GM12878 (cell line): ENCODE data around the gene BSN. TPM values are rescaled to one million over a fixed set of nuclear protein-coding genes. Genes with fewer than 3 reads are reported as not detected.

Experiments used
- ATAC-seq: fragments of 200-7000 bp; cut with Tn5 transposase; 3 replicates; pipeline ENCODE4 v1.9.1; 2020; ENCODE audit warnings: mild to moderate bottlenecking, moderate library complexity
- BruUV-seq: library from RNA; stranded (reverse); fragments of 400-500 nt; replicated peaks from 2 replicates; lab custom pipeline; 2021; lab: Mats Ljungman, UMichigan
- CTCF ChIA-PET: fragments of 300-600 bp; sonication (Branson Sonifier 250); formaldehyde crosslinking; extraction: SDS; loops from one replicate; lab custom pipeline; 2021; ENCODE audit warnings: inconsistent platforms; lab: Yijun Ruan, JAX
- POLR2A ChIA-PET: fragments of 350-600 bp; formaldehyde crosslinking; extraction: SDS; loops from one replicate; lab custom pipeline; 2021; ENCODE audit warnings: inconsistent platforms; lab: Charles Lee
- RAD21 ChIA-PET: fragments of 300-600 bp; sonication (Branson Sonifier 250); formaldehyde crosslinking; loops from one replicate; lab custom pipeline; 2023; ENCODE audit warnings: antibody characterized with exemption; ENCODE audit not compliant: unreplicated experiment; lab: Charles Lee
- SMC1A ChIA-PET: fragments of 300-600 bp; sonication (Branson Sonifier 250); formaldehyde crosslinking; loops from one replicate; lab custom pipeline; 2023; ENCODE audit not compliant: unreplicated experiment, uncharacterized antibody; lab: Charles Lee
- DNase-seq: peaks from one replicate; pipeline ENCODE4 v3.0.0-alpha.2; 2011; ENCODE audit warnings: low read depth, low spot score
- FAIRE-seq: peaks from 3 replicates; lab custom pipeline; 2011; peaks lifted over from hg19 to GRCh38; lab: Jason Lieb, UNC
- H2AFZ ChIP-seq: 2 replicates; pipeline ENCODE4 v1.6.0; 2011; ENCODE audit warnings: low read depth, low read length, control low read depth; ENCODE audit not compliant: control insufficient read depth
- H3K27ac ChIP-seq: 2 replicates; pipeline ENCODE4 v1.5.1; 2011; ENCODE audit warnings: control low read depth; ENCODE audit not compliant: control insufficient read depth, insufficient read depth
- H3K27me3 ChIP-seq, 2 experiments: replicated peaks in 1 of 2; 2 replicates each; pipeline versions ENCODE4 v1.6.0 to v1.6.1; 2011; ENCODE audit warnings: low read length in 1 of 2; ENCODE audit not compliant: control insufficient read depth in 2 of 2, insufficient read depth in 2 of 2
- H3K36me3 ChIP-seq, 2 experiments: 2 replicates each; pipeline ENCODE4 v1.5.1; 2011; ENCODE audit warnings: low read length in 1 of 2; ENCODE audit not compliant: control insufficient read depth in 2 of 2, insufficient read depth in 2 of 2
- H3K4me1 ChIP-seq: 2 replicates; pipeline ENCODE4 v1.6.1; 2011; ENCODE audit warnings: mild to moderate bottlenecking, low read length, moderate library complexity, mixed read lengths; ENCODE audit not compliant: control insufficient read depth, insufficient read depth
- H3K4me2 ChIP-seq: 2 replicates; pipeline ENCODE4 v1.6.0; 2011; ENCODE audit warnings: control low read depth; ENCODE audit not compliant: control insufficient read depth, insufficient read depth
- H3K4me3 ChIP-seq: fragments of 200-600 bp; sonication (generic); 2 replicates; pipeline ENCODE4 v1.5.1; 2016
- H3K79me2 ChIP-seq: 2 replicates; pipeline ENCODE4 v1.6.0; 2011; ENCODE audit warnings: low read length; ENCODE audit not compliant: control insufficient read depth, insufficient read depth
- H3K9ac ChIP-seq: 2 replicates; pipeline ENCODE4 v1.8.0; 2011; ENCODE audit warnings: low read length, control low read depth, mixed read lengths; ENCODE audit not compliant: control insufficient read depth, insufficient read depth
- H3K9me3 ChIP-seq: replicated peaks from 3 replicates; pipeline ENCODE4 v1.5.1; 2011; ENCODE audit warnings: mild to moderate bottlenecking, low read length; ENCODE audit not compliant: control insufficient read depth, insufficient read depth
- H4K20me1 ChIP-seq: 2 replicates; pipeline ENCODE4 v1.6.0; 2011; ENCODE audit not compliant: control insufficient read depth, insufficient read depth
- BCL11A ChIP-seq: IDR thresholded peaks from 2 replicates; pipeline ENCODE4 v1.6.1; 2011; ENCODE audit warnings: low read depth, low read length
- CBX3 ChIP-seq: fragments of 200-600 bp; sonication (generic); IDR thresholded peaks from 2 replicates; pipeline ENCODE4 v1.6.1; 2016; ENCODE audit warnings: low read depth, borderline replicate concordance
- CHD4 ChIP-seq: fragments of 200-600 bp; sonication (generic); IDR thresholded peaks from 2 replicates; pipeline ENCODE4 v1.6.1; 2016; ENCODE audit warnings: mild to moderate bottlenecking
- EGR1 ChIP-seq, 2 experiments: IDR thresholded peaks; 1 replicate in 1 of 2; 2 replicates in 1 of 2; pipeline ENCODE4 v1.6.1; 2011 to 2012; ENCODE audit warnings: low read depth in 2 of 2, low read length in 2 of 2, borderline replicate concordance in 1 of 2, mild to moderate bottlenecking in 1 of 2, moderate library complexity in 1 of 2
- ESRRA ChIP-seq: IDR thresholded peaks from 2 replicates; pipeline ENCODE4 v1.6.1; 2012; ENCODE audit warnings: mild to moderate bottlenecking, low read length, improper control_type of control experiment
- FOXM1 ChIP-seq: IDR thresholded peaks from 2 replicates; pipeline ENCODE4 v1.6.1; 2012; ENCODE audit warnings: low read depth, mild to moderate bottlenecking, inconsistent platforms, low read length, moderate library complexity
- NFIC ChIP-seq: IDR thresholded peaks from 2 replicates; pipeline ENCODE4 v1.6.1; 2012; ENCODE audit warnings: low read depth, mild to moderate bottlenecking, inconsistent platforms, low read length, moderate library complexity
- NFXL1 ChIP-seq: fragments of 450-650 bp; IDR thresholded peaks from 2 replicates; pipeline ENCODE4 v1.6.1; 2017; ENCODE audit warnings: antibody characterized with exemption, mild to moderate bottlenecking, borderline replicate concordance
- POU2F2 ChIP-seq: IDR thresholded peaks from 3 replicates; pipeline ENCODE4 v1.6.1; 2011; ENCODE audit warnings: low read depth, mild to moderate bottlenecking, low read length, borderline replicate concordance
- PRDM15 ChIP-seq: fragments of 450-650 bp; formaldehyde crosslinking; IDR thresholded peaks from 2 replicates; pipeline ENCODE4 v1.4.0; 2020; ENCODE audit warnings: mild to moderate bottlenecking, moderate library complexity
- RAD21 ChIP-seq: IDR thresholded peaks from 2 replicates; pipeline ENCODE4 v1.6.1; 2011; ENCODE audit warnings: mild to moderate bottlenecking, low read depth, low read length, moderate library complexity; ENCODE audit not compliant: insufficient read depth
- SMARCA5 ChIP-seq: fragments of 450-650 bp; IDR thresholded peaks from 2 replicates; pipeline ENCODE4 v1.6.1; 2017; ENCODE audit warnings: mild to moderate bottlenecking
- SRF ChIP-seq, 2 experiments: IDR thresholded peaks; 2 replicates each; pipeline ENCODE4 v1.6.1; 2011; ENCODE audit warnings: low read depth in 2 of 2, low read length in 2 of 2, mild to moderate bottlenecking in 1 of 2, moderate library complexity in 1 of 2
- TCF12 ChIP-seq: IDR thresholded peaks from 2 replicates; pipeline ENCODE4 v1.6.1; 2011; ENCODE audit warnings: low read depth, mild to moderate bottlenecking, low read length
- TCF3 ChIP-seq: IDR thresholded peaks from 2 replicates; pipeline ENCODE4 v1.6.1; 2012; ENCODE audit warnings: low read depth, mild to moderate bottlenecking, low read length, borderline replicate concordance; ENCODE audit not compliant: insufficient read depth
- WRNIP1 ChIP-seq: IDR thresholded peaks from 2 replicates; pipeline ENCODE4 v1.6.1; 2011; ENCODE audit warnings: low read depth, low read length, improper control_type of control experiment, borderline replicate concordance
- ZBTB11 ChIP-seq: fragments of 450-650 bp; formaldehyde crosslinking; IDR thresholded peaks from 2 replicates; pipeline ENCODE4 v1.5.0; 2022; ENCODE audit warnings: mild to moderate bottlenecking, missing genetic modification characterization
- ZNF207 ChIP-seq: fragments of 450-650 bp; IDR thresholded peaks from 2 replicates; pipeline ENCODE4 v1.6.1; 2014; ENCODE audit warnings: antibody characterized with exemption, mild to moderate bottlenecking, borderline replicate concordance
- WGBS: methylation state at CpG from one replicate; pipeline ENCODE4 v1.1.6; 2016; ENCODE audit warnings: low lambda C conversion rate; ENCODE audit not compliant: insufficient replicate concordance, insufficient coverage; ENCODE audit errors: missing lambda C conversion rate; 5-methylcytosine and 5-hydroxymethylcytosine counted together
- in situ Hi-C: fragments of 300-500 bp; cut with MboI; formaldehyde crosslinking; loops from 9 replicates; pipeline ENCODE4 v1.14.3; 2018; ENCODE audit warnings: mixed read lengths
- intact Hi-C: fragments of 100-400 bp; cut with micrococcal nuclease; formaldehyde crosslinking; loops from one replicate; pipeline ENCODE4 v1.14.2; 2022; ENCODE audit not compliant: unreplicated experiment
- polyA plus RNA-seq, 11 experiments: library from polyadenylated mRNA; depleted of rRNA in 4 of 11; unstranded in 6 of 11; stranded (reverse) in 5 of 11; fragments of >200 nt; fragmentation: Nextera tagmentation in 4 of 11; fragmentation: Illumina TruSeq in 1 of 11; extraction: Ambion mirVana in 4 of 11; extraction: Trizol in 1 of 11; gene quantifications; 1 replicate in 1 of 11; 2 replicates in 10 of 11; pipeline versions ENCODE4 v1.2.1 to v1.2.3, GENCODE V29; 2011 to 2016; ENCODE audit warnings: inconsistent platforms in 2 of 11, missing spikeins in 2 of 11, low read depth in 1 of 11
- total RNA-seq, 4 experiments: library from RNA; depleted of rRNA in 3 of 4; stranded (reverse); fragments of >200 nt in 3 of 4; fragmentation: Illumina TruSeq in 1 of 4; extraction: Trizol in 1 of 4; gene quantifications; 2 replicates each; pipeline versions ENCODE4 v1.2.1 to v1.2.3, GENCODE V29; 2013 to 2021

Gene BSN
- total and polyA plus RNA-seq, 10 of the 15 experiments (the other 5 are each of a cell fraction or from before 2014, with no cell fraction given), result under 0.01 to 0.19 (median 0.05) TPM; not detected in 1

- no peaks in the 10 kb centered on the region for H3K36me3 ChIP-seq
- no peaks in the 10 kb centered on the region; a peak in 1 of 4 replicates for H3K27me3 ChIP-seq
- ATAC-seq (no peak), FAIRE-seq (no peak), DNase-seq (no peak)
- no peaks in the 10 kb centered on the region for H3K4me1 ChIP-seq
- no peaks in the 10 kb centered on the region for H3K9me3 ChIP-seq
- no peak overlapping the region for H3K4me3 ChIP-seq
- no TSS peak for BruUV-seq
- no peak overlapping the region for H3K9ac ChIP-seq
- ChIA-PET POLR2A (no interaction called here), RAD21 (no interaction called here), SMC1A (no interaction called here), CTCF (interaction anchor here (1.0 kb wide), 1 partner anchor 102 kb away, joined by 3 read pairs; no protein-coding TSS in a partner anchor)
- in situ Hi-C loops, result no loop called here
- H3K27ac ChIP-seq, result no peak overlapping the region
- no peaks in the 10 kb centered on the region for H4K20me1 ChIP-seq
- no peak overlapping the region for H3K4me2 ChIP-seq
- no peaks in the 10 kb centered on the region for H3K79me2 ChIP-seq
- intact Hi-C loops, result no loop called here
- no peak overlapping the region for H2AFZ ChIP-seq
- WGBS, result 32% methylated on average over 7 of the region's 7 CpGs
- TF ChIP-seq EGR1 (IDR thresholded peaks at IDR 0.05; ENCODE audit: borderline replicate concordance in 1 of 2, low read depth in 2 of 2, low read length in 2 of 2) (no peak), FOXM1 (no peak), PRDM15 (CRISPR knock-in tag) (no peak), BCL11A (no peak), WRNIP1 (no peak), POU2F2 (no peak), ZBTB11 (CRISPR knock-in tag) (no peak), NFIC (no peak), RAD21 (no peak), TCF3 (no peak), CBX3 (no peak), SMARCA5 (no peak), SRF (IDR thresholded peaks at IDR 0.05; ENCODE audit: low read depth in 2 of 2, low read length in 2 of 2) (no peak), NFXL1 (no peak), CHD4 (no peak), ZNF207 (no peak), TCF12 (no peak), ESRRA (no peak)
These were observed 87.0 kb downstream of the BSN start for GRCh38 chr3:49641292-49641691.
